ENCODE measurements around the gene FAM200C. TPM values are rescaled to one million over a fixed set of nuclear protein-coding genes. Genes with fewer than 3 reads are reported as not detected.

The FAM200C gene
- total RNA-seq, 1 donor from 2014 or later, result 13.0 TPM

GRCh38 chr5:160349249-160349934, 50.5 kb downstream of the FAM200C start:
- Histone ChIP-seq H3K9me3 (ENCODE audit: control insufficient read depth in 3 of 3, low read length in 3 of 3) (no peaks in the 10 kb centered on the region), H3K9ac (ENCODE audit: low read depth in 1 of 3, low read length in 3 of 3) (no peak overlapping the region), H3K27ac (ENCODE audit: low read depth, low read length) (no peak overlapping the region), H3K36me3 (ENCODE audit: control insufficient read depth in 3 of 3, insufficient read depth in 3 of 3, low read length in 3 of 3) (peaks cover 0 to 4% (median 0%) of the 10 kb centered on the region in 3 donors), H3K27me3 (ENCODE audit: control insufficient read depth in 3 of 3, insufficient read depth in 3 of 3, low read length in 3 of 3) (no peaks in the 10 kb centered on the region), H3K4me1 (ENCODE audit: control insufficient read depth in 3 of 3, insufficient read depth in 3 of 3, low read length in 3 of 3) (peaks cover 3 to 7% (median 5%) of the 10 kb centered on the region in 3 donors), H3K4me3 (ENCODE audit: low read length in 3 of 3) (no peak overlapping the region)

GRCh38 chr5:160348080-160348479, 51.8 kb downstream of the FAM200C start:
- Histone ChIP-seq H3K27ac (ENCODE audit: low read depth, low read length) (no peak overlapping the region), H3K9me3 (ENCODE audit: control insufficient read depth in 3 of 3, low read length in 3 of 3) (no peaks in the 10 kb centered on the region), H3K4me3 (ENCODE audit: low read length in 3 of 3) (no peak overlapping the region), H3K36me3 (ENCODE audit: control insufficient read depth in 3 of 3, insufficient read depth in 3 of 3, low read length in 3 of 3) (peaks cover 0 to 4% (median 0%) of the 10 kb centered on the region in 3 donors), H3K27me3 (ENCODE audit: control insufficient read depth in 3 of 3, insufficient read depth in 3 of 3, low read length in 3 of 3) (no peaks in the 10 kb centered on the region), H3K9ac (ENCODE audit: low read depth in 1 of 3, low read length in 3 of 3) (no peak overlapping the region), H3K4me1 (ENCODE audit: control insufficient read depth in 3 of 3, insufficient read depth in 3 of 3, low read length in 3 of 3) (peaks cover 0 to 7% (median 5%) of the 10 kb centered on the region in 3 donors)

- no peak overlapping the region for H3K9ac ChIP-seq (ENCODE audit: low read depth in 1 of 3, low read length in 3 of 3)
- no peaks in the 10 kb centered on the region for H3K9me3 ChIP-seq (ENCODE audit: control insufficient read depth in 3 of 3, low read length in 3 of 3)
- no peak overlapping the region for H3K27ac ChIP-seq (ENCODE audit: low read depth, low read length)
- H3K36me3 ChIP-seq (ENCODE audit: control insufficient read depth in 3 of 3, insufficient read depth in 3 of 3, low read length in 3 of 3), result peaks cover 0 to 4% (median 0%) of the 10 kb centered on the region in 3 donors
- H3K27me3 ChIP-seq (ENCODE audit: control insufficient read depth in 3 of 3, insufficient read depth in 3 of 3, low read length in 3 of 3), result no peaks in the 10 kb centered on the region
- peaks cover 0 to 5% (median under 1%) of the 10 kb centered on the region in 3 donors for H3K4me1 ChIP-seq (ENCODE audit: control insufficient read depth in 3 of 3, insufficient read depth in 3 of 3, low read length in 3 of 3)
- H3K4me3 ChIP-seq (ENCODE audit: low read length in 3 of 3), result no peak overlapping the region
Measured at GRCh38 chr5:160347448-160347847, 52.4 kb downstream of the FAM200C start.

Other genes with a start within 250 kb of the FAM200C start
- gene FABP6, start 170.5 kb downstream of the FAM200C start, total RNA-seq, result not detected
- gene CCNJL, start 87.5 kb downstream of the FAM200C start, total RNA-seq, result 3.1 TPM
- 15.1 TPM for gene C1QTNF2, start 29.4 kb downstream of the FAM200C start, total RNA-seq
- gene SLU7, start 19.0 kb upstream of the FAM200C start, total RNA-seq, result 16.2 TPM
- gene PTTG1, start 21.8 kb upstream of the FAM200C start, total RNA-seq, result 17.2 TPM